NCI-H510A treated with DMSO at 0.1 percent for 48 hours (cell line): Measurements from ENCODE around the gene HMGCR.
"Not testable (repeated sequence)": the region's sequence is repeated elsewhere in the genome, so short reads cannot be mapped to it uniquely, and the experiment has no call there.

Experiments
- DNase-seq: peaks from one replicate; lab custom pipeline; 2025; lab: John Stamatoyannopoulos, UW

The HMGCR gene

GRCh38 chr5:75336615-75337336 lies at the start of gene HMGCR:
Gene HMGCR (plus strand): TSS chr5:75337220. CDS start chr5:75342606, 5,386 bp downstream.
- DNase-seq: peak; percentile 93

GRCh38 chr5:75291844-75292243 lies 45.2 kb upstream of the HMGCR start:
- DNase-seq: not testable (repeated sequence)

GRCh38 chr5:75300084-75300483 lies 36.9 kb upstream of the HMGCR start:
- no peak for DNase-seq

GRCh38 chr5:75303419-75303818 lies 33.6 kb upstream of the HMGCR start:
- DNase-seq: no peak

GRCh38 chr5:75304486-75304885 lies 32.5 kb upstream of the HMGCR start:
- DNase-seq: not testable (repeated sequence)

GRCh38 chr5:75306746-75307145 lies 30.3 kb upstream of the HMGCR start:
- no peak for DNase-seq

GRCh38 chr5:75310212-75310611 lies 26.8 kb upstream of the HMGCR start:
- DNase-seq: no peak

GRCh38 chr5:75319148-75319547 lies 17.9 kb upstream of the HMGCR start:
- DNase-seq: not testable (repeated sequence)

- no peak for DNase-seq
These were observed 17.4 kb upstream of the HMGCR start for GRCh38 chr5:75319638-75320037.

GRCh38 chr5:75320371-75320770 lies 16.6 kb upstream of the HMGCR start:
- no peak for DNase-seq

GRCh38 chr5:75322066-75322465 lies 15.0 kb upstream of the HMGCR start:
- DNase-seq: no peak

- no peak for DNase-seq
These were observed 12.2 kb upstream of the HMGCR start for GRCh38 chr5:75324791-75325190.

GRCh38 chr5:75325242-75325641 lies 11.8 kb upstream of the HMGCR start:
- no peak for DNase-seq

GRCh38 chr5:75330404-75330803 lies 6.6 kb upstream of the HMGCR start:
- DNase-seq: no peak

GRCh38 chr5:75331095-75332090 lies 5.6 kb upstream of the HMGCR start:
- DNase-seq: no peak

GRCh38 chr5:75333759-75334158 lies 3.3 kb upstream of the HMGCR start:
- DNase-seq: not testable (repeated sequence)

- DNase-seq: not testable (repeated sequence)
These were observed 2.6 kb upstream of the HMGCR start for GRCh38 chr5:75334413-75334812.

- no peak for DNase-seq
These were observed 1.5 kb upstream of the HMGCR start for GRCh38 chr5:75335486-75335885.

GRCh38 chr5:75335952-75336614 lies 937 bp upstream of the HMGCR start:
- peak; percentile 60 for DNase-seq

GRCh38 chr5:75337366-75338021 lies 474 bp downstream of the HMGCR start:
- DNase-seq: no peak

GRCh38 chr5:75338408-75338807 lies 1.4 kb downstream of the HMGCR start:
- DNase-seq: no peak
